Renal cortex interstitium (tissue), 11 donors: Measurements from ENCODE around the gene GRIA4. TPM values are rescaled to one million over a fixed set of nuclear protein-coding genes. Genes with fewer than 3 reads are reported as not detected.

ENCODE experiments used
- DNase-seq, 11 donors: peaks; one replicate each; pipeline ENCODE4 v3.0.0-alpha.2; 2013; ENCODE audit warnings: low read depth in 9 of 11, low spot score in 4 of 11; ENCODE audit errors: extremely low read depth in 1 of 11
- polyA plus RNA-seq, 3 donors: library from polyadenylated mRNA; unstranded; fragments of 120-200 nt; gene quantifications; one replicate each; pipeline ENCODE4 v1.2.1, GENCODE V29; 2013; ENCODE audit not compliant: insufficient read length in 3 of 3

GRIA4 gene
- polyA plus RNA-seq, 3 donors, result 0.38 to 1.0 (median 0.95) TPM

- no peak for DNase-seq
These were observed 271.2 kb downstream of the GRIA4 start for GRCh38 chr11:105881027-105881426.

GRCh38 chr11:105884436-105884835, 274.6 kb downstream of the GRIA4 start:
- no peak for DNase-seq

GRCh38 chr11:105891685-105892084, 281.8 kb downstream of the GRIA4 start:
- DNase-seq, result no peak

- DNase-seq, result no peak
These were observed 287.3 kb downstream of the GRIA4 start for GRCh38 chr11:105897161-105897560.

GRCh38 chr11:105899772-105900171, 289.9 kb downstream of the GRIA4 start:
- DNase-seq, result no peak

GRCh38 chr11:105900515-105901035, 290.7 kb downstream of the GRIA4 start:
- no peak for DNase-seq

- DNase-seq, result no peak
These were observed 293.2 kb downstream of the GRIA4 start for GRCh38 chr11:105903113-105903512.

- DNase-seq, result no peak
These were observed 296.6 kb downstream of the GRIA4 start for GRCh38 chr11:105906517-105906916.

- no peak for DNase-seq
These were observed 297.4 kb downstream of the GRIA4 start for GRCh38 chr11:105907319-105907718.

GRCh38 chr11:105910095-105910715, 300.3 kb downstream of the GRIA4 start:
- DNase-seq, result no peak

GRCh38 chr11:105911454-105911853, 301.6 kb downstream of the GRIA4 start:
- no peak for DNase-seq

- DNase-seq, result no peak
These were observed 302.8 kb downstream of the GRIA4 start for GRCh38 chr11:105912666-105913065.

- no peak for DNase-seq
These were observed 305.1 kb downstream of the GRIA4 start for GRCh38 chr11:105915021-105915420.

GRCh38 chr11:105918039-105918438, 308.2 kb downstream of the GRIA4 start:
- no peak for DNase-seq

- DNase-seq, result no peak
These were observed 308.7 kb downstream of the GRIA4 start for GRCh38 chr11:105918600-105918999.

- no peak for DNase-seq
These were observed 313.4 kb downstream of the GRIA4 start for GRCh38 chr11:105923252-105923651.

- DNase-seq, result no peak
These were observed 313.9 kb downstream of the GRIA4 start for GRCh38 chr11:105923807-105924206.

GRCh38 chr11:105929084-105929955, 319.4 kb downstream of the GRIA4 start:
- DNase-seq, result no peak

- no peak for DNase-seq
These were observed 323.8 kb downstream of the GRIA4 start for GRCh38 chr11:105933695-105934094.

GRCh38 chr11:105935791-105936190, 325.9 kb downstream of the GRIA4 start:
- DNase-seq, result peak in 1 of 11 donors; percentile 6
